HG03066 (cell line): ENCODE results near the gene IKBKE.

Source experiments
- ATAC-seq: cut with Tn5 transposase; IDR thresholded peaks from one replicate; pipeline ENCODE4 v1.9.1; 2021; ENCODE audit warnings: low read depth; ENCODE audit not compliant: unreplicated experiment

IKBKE gene

GRCh38 chr1:206453111-206453510 lies 17.2 kb upstream of the IKBKE start:
- ATAC-seq: no peak

GRCh38 chr1:206455289-206455665 lies 15.0 kb upstream of the IKBKE start:
- no peak for ATAC-seq

DNA sequence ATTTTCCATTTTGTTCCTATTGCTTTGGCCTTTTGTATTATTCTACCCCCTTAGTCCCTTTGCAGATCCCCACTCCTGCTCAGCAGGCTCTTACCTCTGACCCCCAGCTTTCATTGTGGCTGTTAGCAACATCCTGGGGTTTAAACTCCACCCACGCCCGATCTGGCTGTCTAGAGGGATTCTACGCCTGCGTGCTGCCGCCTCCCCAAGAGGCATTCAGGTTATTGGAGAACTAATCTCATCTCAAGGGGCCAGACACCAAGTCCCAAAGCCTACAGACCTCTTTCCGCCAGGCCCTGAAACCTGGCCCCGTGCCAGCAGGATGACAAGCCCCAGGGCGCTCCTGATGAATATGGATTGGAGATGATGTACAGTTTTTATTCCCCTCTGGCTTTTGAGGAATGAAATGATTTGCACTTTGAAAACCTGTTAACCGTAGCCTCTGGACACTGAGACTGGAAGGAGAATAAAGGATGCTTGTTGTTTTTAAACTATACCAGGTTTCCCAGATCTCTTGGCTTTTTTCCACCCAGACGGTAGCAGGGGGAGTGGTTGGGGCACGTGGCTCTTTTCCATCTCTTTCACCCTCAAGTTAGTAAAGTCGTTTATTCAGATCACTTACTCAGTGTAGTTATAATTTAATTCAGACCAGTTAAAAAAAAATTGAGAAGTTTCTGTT lies 14.5 kb upstream of the IKBKE start:
- no peak for ATAC-seq

DNA sequence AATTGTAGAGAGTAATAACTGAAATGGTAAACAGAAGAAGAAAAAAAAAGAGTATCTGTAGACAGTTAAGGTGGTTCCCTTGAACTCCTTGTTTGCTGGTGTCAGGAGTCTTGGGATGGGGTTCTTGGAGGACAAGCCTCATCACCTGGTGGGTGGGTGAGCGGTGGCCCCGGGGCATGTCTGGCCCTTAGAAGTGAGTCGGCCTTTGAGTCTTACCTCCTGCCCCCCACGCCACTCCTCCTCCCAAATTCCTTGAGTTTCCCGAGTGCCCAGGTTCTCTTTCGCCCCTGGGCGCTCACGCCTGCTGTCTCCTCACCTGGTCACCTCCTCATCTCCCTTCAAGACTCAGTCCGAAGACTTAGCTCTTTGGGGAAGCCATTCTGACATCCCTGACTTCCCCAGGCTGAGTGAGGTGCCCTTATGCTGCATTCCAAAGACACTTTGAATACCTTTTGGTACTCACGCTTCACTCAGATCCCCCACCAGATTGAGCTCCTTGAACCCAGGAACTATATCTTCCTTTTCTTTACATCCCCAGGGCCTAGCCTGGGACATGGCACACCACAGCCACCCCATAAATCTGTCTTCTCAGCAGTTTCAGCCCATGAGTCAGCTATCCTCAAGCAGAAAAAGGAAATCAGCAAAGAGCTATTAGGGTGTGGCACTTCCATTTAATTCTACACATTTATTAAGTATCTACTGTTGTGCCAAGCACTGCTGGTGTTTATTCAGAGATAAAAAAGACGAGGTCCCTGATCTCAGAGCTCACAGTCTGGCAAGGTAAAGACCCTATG lies 13.5 kb upstream of the IKBKE start:
- no peak for ATAC-seq

DNA sequence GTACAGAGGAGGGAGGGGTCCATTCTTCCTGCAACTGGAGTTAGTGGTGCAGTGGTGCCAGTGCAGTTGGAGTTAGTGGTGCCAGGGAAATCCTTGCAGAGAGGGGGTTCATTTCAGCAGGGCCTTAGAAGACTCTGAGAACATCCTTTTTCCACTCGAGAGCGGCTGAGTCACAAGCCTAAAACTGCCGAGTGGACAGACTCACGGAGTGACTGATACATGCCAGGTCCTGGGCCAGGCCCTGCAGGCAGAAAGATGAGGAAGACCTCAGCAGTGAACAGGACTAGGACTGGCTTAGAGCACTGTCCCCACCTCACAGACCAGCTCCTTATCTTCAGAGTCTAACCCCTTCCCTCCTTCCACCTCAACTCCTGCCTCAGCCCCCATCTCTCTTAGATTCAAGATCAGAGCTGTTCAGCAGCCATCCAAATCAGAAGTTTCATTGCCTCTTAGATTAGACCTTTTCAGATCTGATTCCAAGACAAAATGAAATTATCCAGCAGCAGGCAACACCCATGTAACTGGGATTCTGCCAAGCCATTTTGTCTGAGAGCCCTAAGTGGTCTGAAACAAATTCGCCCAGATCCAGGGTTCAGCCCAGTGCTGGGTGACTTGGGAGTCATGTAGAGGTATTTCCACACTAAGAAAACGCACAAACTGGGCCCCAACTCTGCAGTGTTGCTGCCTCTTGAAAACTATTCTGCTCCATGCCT lies 12.7 kb upstream of the IKBKE start:
- no peak for ATAC-seq

- ATAC-seq: no peak
These were observed 10.6 kb upstream of the IKBKE start for GRCh38 chr1:206459703-206460102.

GRCh38 chr1:206460836-206461426 lies 9.3 kb upstream of the IKBKE start:
- no peak for ATAC-seq

- no peak for ATAC-seq
These were observed 8.4 kb upstream of the IKBKE start for GRCh38 chr1:206461602-206462455.

DNA sequence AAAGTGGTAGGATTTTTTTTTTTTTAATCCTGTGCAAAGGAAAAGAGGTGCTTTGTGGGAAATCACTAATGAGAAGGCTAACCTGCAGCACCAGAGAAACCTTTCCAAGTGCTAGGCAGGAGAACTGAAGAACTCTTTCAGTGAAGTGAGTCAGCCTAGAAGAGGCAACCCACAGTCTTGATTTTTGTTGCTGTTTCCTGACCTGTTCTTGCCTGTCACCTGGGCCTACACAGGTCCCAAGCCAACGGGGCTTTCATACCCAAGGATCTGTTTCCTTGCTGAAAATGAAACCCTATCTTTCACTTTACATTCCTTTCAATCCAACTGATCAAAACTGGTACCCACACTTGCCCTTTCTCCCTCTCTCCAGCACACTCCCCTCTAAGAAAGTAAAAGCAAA lies 7.1 kb upstream of the IKBKE start:
- ATAC-seq: no peak

- ATAC-seq: no peak
These were observed 6.4 kb upstream of the IKBKE start for GRCh38 chr1:206463911-206464310.

DNA sequence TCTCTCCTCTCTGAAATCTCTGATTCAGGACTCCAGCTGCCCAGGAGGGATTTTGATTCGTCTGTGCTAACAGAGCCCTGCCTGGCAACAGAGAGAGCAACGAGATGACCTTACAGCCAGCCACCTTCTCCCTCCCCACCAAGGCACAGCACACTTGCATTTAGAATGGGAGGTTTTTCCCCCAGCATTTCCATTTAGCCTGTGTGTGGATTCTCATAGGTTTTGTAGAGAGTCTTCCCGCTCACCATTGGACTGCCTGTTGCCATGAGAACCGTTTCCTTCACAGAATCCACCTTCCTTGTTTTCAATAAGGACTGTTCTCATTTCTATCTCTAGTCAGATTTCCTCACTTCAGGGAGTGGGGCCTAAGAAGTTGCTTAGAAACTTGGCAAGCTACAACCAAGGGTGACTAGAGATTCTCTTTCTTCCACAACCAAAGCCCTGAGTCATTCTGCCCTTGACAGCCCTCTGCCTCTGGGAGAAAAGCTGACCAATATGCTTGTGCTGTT lies 5.8 kb upstream of the IKBKE start:
- no peak for ATAC-seq

DNA sequence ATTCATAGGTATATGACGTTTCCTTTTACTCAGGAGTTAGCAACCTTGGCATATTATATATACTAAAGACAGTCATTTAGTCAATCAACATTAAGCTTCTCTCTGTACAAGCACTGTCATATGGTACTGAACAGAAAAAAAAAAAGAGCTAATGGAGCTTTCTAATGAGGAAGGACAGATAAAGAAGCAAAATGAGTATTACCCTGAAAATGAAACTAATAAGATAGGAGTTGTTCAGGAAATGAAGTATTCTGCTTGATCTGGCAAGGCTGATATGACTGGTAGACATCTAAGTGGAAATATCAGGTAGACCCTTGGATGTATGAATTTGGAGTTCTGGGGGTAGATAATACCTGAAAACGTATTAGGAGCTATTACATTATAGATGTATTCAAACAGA lies 4.3 kb upstream of the IKBKE start:
- no peak for ATAC-seq

DNA sequence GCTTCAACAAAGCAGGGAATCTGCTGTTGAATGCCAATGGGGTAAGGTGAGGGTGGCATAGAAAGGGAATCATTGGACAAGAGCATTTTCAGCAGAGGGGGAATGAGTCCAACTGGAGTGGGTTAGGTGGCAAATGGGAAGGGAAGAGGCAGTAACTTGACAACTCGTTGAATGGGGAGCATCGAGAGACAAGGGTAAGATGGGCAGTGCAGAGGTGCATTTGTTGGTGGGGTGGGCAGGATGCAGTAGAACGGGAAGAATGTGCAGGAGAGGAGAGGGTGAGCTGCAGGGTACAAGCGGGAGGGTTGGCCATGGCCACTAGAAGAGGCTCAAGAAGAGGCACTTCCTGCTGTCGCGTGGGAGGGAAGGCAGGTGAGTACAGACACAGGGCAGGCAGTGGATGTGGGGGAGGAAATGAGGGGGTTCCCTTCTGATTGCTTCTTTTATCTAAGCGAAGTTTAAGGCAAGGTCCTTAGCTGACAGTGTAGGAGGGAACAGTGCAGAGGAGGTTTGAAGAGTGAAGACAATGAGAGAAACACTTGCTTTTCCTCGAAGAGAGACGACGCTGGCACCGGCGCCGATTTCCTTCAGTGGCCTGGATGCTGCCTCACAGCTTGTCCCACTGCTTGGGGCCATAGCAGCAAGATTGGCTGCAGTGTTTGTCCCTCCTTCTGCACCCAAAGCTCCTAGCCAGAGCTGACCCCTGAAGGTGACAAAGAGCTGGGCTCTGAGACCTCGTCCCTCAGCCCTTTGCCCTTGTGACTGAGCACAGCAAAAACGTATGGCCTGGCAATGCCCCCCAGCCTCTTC lies 3.2 kb upstream of the IKBKE start:
- ATAC-seq: no peak

GRCh38 chr1:206467915-206468314 lies 2.4 kb upstream of the IKBKE start:
- no peak for ATAC-seq

- no peak for ATAC-seq
These were observed 1.7 kb upstream of the IKBKE start for GRCh38 chr1:206468571-206468970.

GRCh38 chr1:206469411-206469932 lies 804 bp upstream of the IKBKE start:
- no peak for ATAC-seq

- ATAC-seq: peak; percentile 25
These were observed 577 bp downstream of the IKBKE start for GRCh38 chr1:206470692-206471414.

GRCh38 chr1:206471415-206471801 lies 1.1 kb downstream of the IKBKE start:
- ATAC-seq: peak; percentile 17
